Hematopoietic multipotent progenitor cell treated with erythropoietin and hydrocortisone succinate and interleukin-3 and kit ligand, for 15 days (in vitro differentiated cells): ENCODE data around the gene CXXC5.

Experiments used
- DNase-seq: peaks from one replicate; pipeline ENCODE4 v3.0.0-alpha.2; 2015; ENCODE audit warnings: low spot score

The CXXC5 gene

DNA sequence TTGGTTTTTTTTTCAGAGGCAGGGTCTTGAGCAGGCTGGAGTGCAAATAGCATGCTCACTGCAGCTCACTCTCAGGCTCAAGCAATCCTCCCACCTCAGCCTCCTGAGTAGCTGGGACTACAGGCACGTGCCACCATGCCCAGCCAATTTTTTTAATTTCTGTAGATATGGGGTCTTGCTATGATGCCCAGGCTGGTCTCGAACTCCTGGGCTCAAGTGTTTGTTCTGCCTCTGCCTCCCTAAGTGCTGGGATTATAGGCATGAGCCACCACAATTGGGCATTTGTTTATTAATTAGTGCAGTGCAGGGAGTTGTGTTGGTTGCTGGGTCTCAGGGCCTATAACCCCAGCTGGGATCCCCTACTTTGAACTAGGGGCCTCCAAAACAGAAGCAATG lies 47.0 kb downstream of the CXXC5 start:
- no peak for DNase-seq

- DNase-seq: peak; percentile 45
These were observed 48.2 kb downstream of the CXXC5 start for GRCh38 chr5:139696167-139696893.

DNA sequence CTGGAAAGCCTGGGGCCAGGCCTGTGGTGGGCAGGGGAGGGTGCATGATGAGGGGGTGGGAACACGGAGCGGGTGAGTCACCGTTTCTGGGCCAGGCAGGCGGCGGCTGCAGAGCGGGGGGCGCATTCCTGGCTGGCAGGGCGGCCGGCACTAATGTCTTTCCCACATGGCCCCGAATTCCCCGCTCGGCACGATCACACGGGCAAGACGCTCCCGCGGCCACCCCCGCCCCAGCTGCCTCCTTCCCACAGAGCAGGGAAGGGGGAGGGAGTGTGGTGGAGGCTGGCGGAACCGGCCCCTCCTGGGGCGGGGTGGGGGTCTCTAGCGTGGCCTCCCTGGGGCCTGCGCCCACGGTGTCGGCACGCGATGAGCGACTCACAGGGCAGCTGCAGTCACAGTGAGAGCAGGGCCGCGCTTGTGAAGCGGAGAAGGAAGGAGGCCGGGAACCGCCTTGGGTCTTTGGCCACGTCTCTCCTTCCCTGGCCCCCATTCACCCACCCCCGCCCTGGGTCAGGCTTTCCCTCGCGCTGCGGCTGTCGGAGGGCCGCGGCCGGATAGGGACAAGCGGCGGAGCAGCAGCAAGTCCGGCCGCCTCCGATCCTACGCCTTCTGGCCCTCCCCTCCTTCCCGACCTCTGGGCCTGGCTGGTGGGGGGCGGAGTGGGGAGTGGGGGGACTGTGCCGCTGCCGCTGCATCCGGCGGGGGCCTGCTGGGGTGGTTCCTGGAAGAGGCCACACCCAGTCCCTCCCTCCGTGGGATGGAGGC lies 48.9 kb downstream of the CXXC5 start:
- peak; percentile 42 for DNase-seq

DNA sequence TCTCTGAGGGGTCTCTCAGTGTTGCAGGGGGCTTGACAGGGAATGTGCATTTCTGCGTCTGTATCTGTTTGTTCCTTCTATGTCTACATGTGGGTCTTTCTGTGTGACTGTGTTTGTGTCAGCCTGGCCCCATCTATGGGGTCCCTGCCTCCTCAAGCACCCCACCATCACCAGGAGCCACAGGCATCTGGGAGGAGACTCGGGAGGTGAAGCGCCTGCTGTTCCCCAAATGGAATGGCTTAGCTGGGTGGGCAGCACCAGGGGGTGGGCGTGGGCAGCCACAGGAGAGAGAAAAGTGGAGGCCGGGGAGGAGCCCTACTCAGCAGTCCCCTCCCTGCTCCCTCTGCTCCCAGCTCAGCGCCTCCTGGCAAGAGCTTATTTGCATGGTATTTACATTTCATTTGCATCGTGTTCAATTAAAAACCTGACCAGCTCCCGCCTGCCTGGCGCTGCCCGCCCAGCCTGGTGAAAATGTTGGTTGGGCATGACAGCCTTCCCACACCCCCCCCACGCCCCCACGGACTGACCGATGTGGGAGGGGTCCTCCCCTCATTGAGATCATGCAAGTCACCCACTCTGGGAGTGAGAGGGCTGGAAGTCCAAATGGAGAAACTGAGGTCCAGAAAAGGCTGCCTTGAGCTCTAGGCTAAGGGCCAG lies 50.5 kb downstream of the CXXC5 start:
- peak; percentile 43 for DNase-seq

DNA sequence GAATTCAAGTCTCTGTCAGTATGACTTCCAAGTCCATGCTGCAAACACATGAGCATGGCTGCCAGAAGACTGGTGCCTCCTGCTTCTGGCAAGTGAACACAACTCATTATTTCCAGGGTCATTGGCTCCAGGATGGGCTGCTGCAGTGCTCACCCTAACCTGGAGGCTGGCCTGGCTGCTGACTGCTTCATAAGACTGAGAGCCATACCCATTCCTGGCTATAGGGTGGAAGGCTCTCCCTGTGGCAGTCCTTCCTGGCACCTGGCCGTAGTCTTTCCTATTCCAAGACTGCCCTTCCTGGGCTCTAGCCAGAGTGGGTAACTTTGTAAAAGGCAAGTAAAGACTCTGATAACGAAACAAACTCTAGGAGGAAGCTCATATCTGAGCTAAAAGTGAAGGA lies 51.2 kb downstream of the CXXC5 start:
- DNase-seq: no peak

DNA sequence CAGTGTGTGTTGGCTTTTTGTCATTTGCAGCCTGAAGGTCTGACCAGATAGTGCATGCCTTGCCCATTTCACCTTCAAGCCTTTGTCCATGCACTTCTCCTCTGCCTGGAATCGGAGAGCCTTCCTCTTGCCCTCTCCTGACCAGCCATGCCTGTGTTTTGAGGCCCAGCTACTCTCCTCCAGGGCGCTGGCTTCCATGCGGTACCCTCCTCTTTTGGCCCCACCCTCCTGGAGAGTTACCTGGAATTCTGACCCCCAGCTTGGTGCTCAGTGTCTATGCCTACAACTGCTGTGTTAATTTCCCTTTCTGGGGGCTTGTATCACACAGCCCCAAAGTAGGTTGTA lies 52.5 kb downstream of the CXXC5 start:
- DNase-seq: no peak

GRCh38 chr5:139701056-139701741 lies 53.0 kb downstream of the CXXC5 start:
- DNase-seq: no peak

DNA sequence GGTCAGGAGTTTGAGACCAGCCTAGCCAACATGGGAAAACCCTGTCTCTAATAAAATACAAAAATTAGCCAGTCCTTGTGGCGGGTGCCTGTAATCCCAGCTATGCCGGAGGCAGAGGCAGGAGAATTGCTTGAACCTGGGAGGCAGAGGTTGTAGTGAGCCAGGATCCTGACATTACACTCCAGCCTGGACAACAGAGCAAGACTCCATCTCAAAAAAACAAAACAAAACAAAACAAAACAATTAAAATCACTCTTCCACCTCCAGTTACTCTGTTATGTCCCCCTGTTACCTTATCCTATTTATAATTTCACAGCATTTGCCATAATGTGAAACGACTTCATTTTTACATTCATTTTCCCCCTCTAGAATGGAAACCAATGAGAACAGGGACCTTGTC lies 54.4 kb downstream of the CXXC5 start:
- no peak for DNase-seq

- no peak for DNase-seq
These were observed 56.6 kb downstream of the CXXC5 start for GRCh38 chr5:139704748-139705147.

DNA sequence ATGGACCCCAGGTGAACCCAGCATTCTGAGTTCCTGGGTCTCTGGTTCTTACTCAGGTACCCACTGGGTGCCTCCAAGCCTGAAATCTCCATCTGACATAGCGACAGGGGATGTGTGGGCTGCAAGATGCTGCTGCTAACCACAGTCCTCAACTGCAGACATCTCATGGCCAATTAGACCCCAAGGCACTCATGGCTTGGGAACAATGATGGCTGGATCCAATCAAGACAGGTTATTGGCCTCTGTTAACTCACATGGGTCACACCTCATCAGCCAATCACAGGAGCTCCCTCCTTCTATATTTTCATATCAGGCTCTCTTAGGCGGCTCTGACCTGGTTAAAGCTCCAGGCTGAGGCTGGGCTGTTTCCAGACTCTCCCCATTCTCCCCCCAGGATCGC lies 57.0 kb downstream of the CXXC5 start:
- no peak for DNase-seq

DNA sequence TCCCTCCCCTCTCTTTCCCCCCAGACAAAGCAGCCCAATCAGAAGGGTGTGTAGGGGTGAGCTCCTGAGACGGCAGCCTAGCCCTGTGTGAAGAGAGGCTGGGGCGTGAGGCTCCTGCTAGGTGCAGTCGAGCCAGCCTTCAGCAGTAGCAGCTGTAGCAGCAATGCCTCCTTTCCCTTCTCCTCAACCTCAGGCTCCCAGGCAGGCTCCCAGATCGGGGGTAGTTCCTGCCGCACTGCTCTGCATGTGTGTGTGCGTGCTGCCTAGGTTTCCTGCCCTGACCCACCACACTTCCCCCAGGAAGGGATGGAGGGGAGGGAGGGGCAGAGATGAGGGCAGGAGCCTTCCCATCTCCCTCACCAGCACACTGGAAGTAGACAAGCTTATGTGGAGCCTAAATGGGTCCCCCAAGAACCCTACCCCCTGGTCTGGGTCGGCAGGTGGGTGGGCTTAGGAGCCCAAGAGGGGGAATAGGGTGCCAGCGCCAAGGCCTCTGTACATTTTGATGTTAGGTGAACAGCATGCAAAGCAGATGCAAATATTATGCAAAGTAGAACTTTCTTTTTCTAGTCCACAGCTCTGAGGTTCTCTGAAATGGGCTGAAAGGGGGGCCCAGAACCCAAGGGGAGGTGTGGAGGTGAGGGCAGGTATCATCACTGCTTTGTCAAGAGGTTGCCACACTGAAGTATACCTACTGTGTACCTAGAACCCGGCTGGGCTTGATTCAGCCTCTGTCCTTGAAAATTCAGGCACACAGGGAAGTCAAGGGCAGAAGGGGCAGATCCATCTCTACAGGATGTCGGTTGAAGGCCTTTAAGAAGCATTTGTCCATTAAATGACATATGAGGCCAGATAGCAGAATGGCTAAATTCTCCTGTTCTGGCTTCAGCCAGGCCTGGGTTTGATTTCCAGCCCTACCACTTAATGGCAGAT lies 57.8 kb downstream of the CXXC5 start:
- no peak for DNase-seq

DNA sequence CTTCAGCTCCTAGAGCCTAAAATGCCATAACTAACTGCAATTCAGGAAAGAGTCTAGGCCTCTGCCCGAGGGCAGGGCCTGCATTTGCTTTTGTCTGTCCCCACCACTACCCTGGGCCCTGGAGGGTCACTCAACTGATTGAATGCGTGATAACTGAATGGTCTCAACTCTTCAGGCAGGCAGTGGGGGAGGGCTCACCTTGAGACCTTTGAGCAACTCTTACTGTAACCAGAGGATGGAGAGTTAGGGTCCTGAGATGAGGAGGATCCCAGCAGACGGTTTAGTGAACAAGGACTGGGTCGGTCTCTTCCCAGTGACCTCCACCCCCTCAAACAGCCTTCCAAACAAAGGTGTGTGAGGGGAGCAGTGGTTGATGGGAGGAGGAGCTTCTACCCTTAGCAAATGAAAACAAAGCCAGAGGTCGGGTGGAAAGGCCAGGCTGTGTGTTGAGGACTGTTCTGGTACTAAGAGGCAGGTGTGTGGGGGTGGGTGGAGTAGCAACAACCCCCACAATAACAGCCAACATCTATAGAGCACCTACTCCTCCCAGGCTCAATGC lies 59.4 kb downstream of the CXXC5 start:
- no peak for DNase-seq

DNA sequence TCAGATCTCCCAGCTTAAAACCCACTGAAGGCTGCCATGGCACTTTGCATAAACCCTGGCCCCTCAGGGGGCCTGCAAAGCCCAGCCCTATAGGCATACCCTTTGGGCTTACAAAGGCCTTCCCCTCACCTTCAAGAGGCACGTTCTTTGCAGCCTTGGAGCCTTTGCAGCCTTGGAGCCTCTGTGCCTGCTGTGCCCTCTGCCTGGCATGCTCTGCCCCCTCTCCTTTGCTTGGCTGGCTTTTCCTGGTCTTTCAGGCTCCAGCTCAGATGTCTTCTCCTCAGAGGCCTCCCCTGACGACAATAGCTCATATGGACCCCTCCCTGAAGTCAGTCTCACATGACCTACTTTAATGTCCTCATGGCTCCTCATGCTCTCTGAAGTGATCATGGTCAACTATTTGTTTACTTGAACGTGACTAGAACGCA lies 60.3 kb downstream of the CXXC5 start:
- no peak for DNase-seq

DNA sequence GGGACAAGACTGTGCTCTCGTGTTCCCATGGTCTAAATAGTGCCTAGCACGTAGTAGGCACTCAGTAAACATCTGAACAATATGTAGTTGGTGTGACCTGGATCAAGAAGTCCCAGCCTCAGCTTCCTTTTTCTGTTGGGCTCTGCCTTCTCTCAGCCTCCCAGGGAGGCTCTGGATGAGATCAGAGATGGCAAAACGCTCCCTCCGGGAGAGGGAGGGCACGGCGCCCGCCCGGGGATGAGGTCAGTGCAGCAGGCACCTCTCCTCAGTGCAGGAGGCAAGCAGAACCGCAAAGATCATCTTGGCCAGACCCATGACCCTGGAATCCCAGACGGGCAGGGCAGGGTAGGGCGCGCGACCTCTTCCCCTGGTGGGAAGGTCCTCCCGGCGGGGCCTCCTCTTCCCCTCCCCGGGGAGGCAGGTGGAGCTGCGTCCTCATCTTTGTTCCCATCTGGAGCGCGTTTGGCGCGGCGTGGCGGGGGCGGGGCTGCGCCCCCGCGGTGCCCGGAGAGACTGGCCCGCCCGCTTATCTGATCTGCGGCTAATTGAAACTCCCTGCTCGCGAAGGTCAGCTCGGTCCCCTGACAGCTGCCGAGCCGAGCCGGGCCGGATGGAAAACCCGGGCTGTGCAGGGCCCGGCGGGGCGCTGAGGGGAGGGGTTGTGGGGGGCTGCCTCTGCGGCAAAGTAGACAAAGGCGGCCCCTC lies 60.9 kb downstream of the CXXC5 start:
- no peak for DNase-seq

GRCh38 chr5:139709582-139710318 lies 61.6 kb downstream of the CXXC5 start:
- no peak for DNase-seq

GRCh38 chr5:139710319-139711066 lies 62.3 kb downstream of the CXXC5 start:
- no peak for DNase-seq

- DNase-seq: no peak
These were observed 63.1 kb downstream of the CXXC5 start for GRCh38 chr5:139711067-139711905.

GRCh38 chr5:139711906-139712224 lies 63.7 kb downstream of the CXXC5 start:
- no peak for DNase-seq
